ENCODE results near the gene SPATA6L.
"Not testable (repeated sequence)": the region's sequence is repeated elsewhere in the genome, so short reads cannot be mapped to it uniquely, and the experiment has no call there.

Gene SPATA6L

DNA sequence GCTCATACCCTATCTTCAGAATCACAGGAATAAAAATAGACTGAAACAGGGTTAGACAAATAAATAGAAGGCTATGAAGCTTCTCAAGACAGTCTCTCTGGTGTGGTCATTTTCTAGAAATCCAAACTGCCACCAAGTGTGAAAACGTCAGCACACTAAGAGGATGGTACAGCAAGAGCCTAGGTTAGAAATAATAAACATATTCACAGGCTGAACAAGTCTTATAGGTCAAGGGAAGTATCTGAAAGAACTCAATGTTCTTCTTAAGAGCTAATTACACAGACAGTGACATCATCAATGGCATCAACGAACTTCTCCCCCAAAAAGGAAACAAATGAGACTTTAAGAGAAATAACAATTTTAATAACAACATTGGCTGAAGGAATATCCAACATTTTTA, 26.9 kb downstream of the SPATA6L start:
- no peak overlapping the region for H3K4me3 ChIP-seq (ENCODE audit: low read depth, low read length)

DNA sequence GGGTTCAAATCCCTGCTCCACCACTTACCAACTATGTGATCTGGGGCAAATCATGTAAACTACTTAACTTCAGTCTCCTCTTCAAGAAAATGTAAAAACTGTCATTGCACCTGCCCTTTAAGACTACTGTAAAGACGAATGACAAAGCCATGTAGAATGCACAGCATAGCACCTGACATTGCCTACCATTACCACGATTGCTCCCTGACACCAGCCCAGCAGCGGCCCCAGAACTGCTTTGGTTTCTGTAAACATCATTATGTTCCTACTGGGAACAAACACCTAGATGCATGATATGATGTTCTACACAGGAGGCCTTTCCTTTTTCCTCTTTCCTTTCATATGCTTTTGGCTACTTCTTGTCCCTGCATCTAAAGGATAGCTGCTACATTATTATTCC, 27.3 kb downstream of the SPATA6L start:
- no peak overlapping the region for H3K4me3 ChIP-seq (ENCODE audit: low read depth, low read length)

DNA sequence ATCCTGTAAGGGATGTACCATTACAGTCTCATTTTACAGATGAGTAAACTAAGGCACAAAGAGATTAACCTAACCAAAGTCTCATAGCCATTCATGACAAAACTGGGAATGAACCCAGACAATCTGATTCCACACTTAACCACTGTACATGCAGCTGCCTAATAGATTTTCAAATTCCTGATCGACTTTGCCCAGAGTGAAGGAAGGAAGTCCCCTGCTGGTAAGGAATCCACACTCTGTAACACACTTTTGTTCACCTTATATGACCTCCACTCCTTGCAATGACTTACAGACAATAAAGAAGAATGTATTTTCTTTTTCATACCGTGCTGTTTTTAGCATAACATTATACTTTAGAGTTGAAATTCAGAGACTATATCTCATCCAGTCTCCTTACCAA, 35.4 kb downstream of the SPATA6L start:
- no peak overlapping the region for H3K4me3 ChIP-seq (ENCODE audit: low read depth, low read length)

DNA sequence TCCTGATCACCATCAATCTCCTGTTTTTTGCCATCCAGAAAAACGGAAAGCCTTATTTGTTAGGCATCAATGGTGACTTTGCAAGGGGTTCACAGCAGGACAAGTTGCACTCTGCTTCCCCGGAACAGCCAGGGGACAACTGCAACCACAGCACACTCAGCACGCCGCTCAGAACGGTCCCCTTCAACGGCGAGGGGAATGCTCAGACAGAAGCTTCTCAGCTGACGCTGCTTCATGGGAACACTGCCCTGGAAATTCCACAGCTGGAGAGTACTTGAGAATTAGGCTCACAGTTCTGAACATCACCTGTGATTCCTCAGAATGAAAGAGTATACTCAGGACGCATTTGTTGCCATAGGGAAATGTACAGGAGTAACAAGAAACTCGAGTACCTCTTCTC, 44.3 kb downstream of the SPATA6L start:
- no peak overlapping the region for H3K4me3 ChIP-seq (ENCODE audit: low read depth, low read length)

GRCh38 chr9:4620881-4621555, 45.3 kb downstream of the SPATA6L start:
- H3K4me3 ChIP-seq (ENCODE audit: low read depth, low read length) = no peak overlapping the region

DNA sequence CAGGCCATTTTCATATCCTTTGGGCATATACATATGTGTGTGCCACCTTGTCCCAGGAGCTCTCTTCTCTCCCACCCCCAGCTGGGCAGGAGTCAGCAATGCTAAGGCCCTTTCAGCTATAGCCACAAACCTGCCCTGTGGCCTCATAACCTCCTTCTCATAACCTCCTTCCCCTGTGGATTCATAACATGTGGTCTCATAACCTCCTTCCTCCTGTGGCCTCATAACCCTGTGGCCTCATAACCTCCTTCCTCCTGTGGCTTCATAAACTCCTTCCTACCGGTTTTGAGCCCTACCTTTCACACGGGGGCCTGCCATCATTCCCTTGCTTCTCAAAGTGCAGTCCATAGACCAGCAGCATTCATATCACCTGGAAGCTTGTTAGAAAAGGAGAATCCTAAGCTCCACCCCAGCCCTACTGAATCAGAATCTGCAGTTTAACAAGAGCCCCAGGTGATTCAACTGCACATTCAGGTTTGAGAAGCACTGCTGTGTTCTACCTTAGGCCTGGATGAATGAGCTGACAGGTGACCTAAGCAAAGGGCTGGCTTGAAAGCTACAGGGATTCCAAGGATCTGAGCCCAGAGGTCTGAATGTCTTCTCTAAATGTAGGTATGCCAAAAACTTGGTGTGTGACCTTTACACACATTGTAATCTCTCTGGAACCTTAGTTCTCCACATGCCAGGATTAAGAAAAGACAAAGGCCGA, 46.1 kb downstream of the SPATA6L start:
- H3K4me3 ChIP-seq (ENCODE audit: low read depth, low read length) = no peak overlapping the region

DNA sequence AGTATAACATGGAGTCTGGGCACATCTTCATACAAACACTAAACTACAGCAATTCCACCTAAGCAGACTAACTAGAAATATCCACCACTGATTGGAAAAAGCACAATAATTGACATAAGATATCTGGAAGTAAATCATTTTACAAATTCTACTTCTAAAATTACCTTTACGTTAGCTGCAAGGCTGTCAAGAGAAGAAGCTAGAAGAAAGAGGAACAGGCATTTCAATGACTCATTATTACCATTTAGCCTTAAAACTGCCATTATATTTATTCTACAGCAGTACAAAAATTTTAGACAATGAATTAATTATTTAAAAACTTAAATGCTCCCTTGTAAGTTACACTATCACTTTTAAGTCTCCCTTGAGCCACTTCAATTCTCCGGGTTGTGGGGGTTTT, 47.6 kb downstream of the SPATA6L start:
- H3K4me3 ChIP-seq (ENCODE audit: low read depth, low read length) = no peak overlapping the region

- no peak overlapping the region for H3K4me3 ChIP-seq (ENCODE audit: low read depth, low read length)
Measured at GRCh38 chr9:4617752-4618151, 48.5 kb downstream of the SPATA6L start.

DNA sequence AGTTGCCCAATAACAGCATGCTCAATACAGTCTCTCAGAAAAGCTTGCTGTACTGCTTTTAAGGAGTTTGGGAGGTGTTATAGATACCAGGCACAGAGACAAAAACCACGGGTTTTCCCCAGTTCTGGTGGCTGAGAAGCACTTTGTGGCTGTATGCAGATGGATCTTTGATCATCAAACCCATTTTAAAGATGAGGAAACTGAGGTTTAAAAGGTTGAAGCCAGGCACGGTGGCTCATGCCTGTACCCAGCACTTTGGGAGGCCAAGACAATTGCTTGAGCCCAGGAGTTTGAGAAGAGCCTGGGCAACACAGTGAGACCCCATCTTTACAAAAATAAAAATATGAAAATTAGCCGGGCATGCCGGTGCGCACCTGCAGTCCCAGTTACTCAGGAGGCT, 50.5 kb downstream of the SPATA6L start:
- no peak overlapping the region for H3K4me3 ChIP-seq (ENCODE audit: low read depth, low read length)

GRCh38 chr9:4615251-4615650, 51.0 kb downstream of the SPATA6L start:
- H3K4me3 ChIP-seq (ENCODE audit: low read depth, low read length) = no peak overlapping the region

GRCh38 chr9:4614627-4615026, 51.7 kb downstream of the SPATA6L start:
- no peak overlapping the region for H3K4me3 ChIP-seq (ENCODE audit: low read depth, low read length)

DNA sequence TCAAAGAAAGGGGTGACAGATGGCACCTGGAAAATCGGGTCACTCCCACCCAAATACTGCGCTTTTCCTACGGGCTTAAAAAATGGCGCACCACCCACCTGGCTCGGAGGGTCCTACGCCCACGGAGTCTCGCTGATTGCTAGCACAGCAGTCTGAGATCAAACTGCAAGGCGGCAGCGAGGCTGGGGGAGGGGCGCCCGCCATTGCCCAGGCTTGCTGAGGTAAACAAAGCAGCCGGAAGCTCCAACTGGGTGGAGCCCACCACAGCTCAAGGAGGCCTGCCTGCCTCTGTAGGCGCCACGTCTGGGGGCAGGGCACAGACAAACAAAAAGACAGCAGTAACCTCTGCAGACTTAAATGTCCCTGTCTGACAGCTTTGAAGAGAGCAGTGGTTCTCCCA, 60.2 kb downstream of the SPATA6L start:
- not testable (repeated sequence) for H3K4me3 ChIP-seq (ENCODE audit: low read depth, low read length)

GRCh38 chr9:4604678-4605095, 61.6 kb downstream of the SPATA6L start:
- H3K4me3 ChIP-seq (ENCODE audit: low read depth, low read length) = no peak overlapping the region

DNA sequence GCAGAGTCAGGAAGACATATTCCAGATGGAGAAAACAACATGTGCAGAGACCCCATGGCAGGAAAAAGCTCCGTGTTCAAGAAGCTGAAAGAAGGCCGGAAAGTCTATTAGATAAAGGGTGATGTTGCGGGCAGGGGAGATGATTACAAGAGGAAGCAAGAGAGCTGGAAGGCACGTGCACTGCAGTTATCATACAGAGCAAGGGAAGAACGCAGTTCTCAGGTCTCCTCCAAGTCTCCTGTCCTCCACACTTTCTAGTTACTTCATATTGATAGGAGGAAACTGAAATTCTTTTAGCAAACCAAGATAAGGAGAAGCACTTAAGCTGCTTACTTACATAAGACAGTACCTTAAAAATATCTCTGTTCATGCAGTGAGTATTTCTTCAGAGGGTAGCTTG, 62.5 kb downstream of the SPATA6L start:
- H3K4me3 ChIP-seq (ENCODE audit: low read depth, low read length) = no peak overlapping the region

DNA sequence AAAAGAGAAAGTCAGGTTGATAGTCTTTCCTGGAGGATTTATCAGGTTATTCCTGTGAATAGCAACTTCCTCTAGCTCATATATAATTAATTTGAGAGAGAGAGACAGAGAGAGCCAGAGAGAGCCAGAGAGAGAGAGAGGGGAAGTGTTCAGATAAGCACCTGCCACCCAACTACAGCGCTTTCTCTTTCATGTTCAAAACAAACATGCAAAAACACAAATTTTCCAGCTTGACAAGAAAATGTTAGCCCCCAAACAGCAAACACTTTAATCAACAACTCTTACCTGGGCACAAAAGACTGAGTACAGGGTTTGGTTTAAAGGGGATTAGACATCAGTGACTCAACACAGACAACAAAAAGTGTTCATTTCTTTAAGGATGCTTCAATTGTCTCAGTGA, 65.9 kb downstream of the SPATA6L start:
- no peak overlapping the region for H3K4me3 ChIP-seq (ENCODE audit: low read depth, low read length)

DNA sequence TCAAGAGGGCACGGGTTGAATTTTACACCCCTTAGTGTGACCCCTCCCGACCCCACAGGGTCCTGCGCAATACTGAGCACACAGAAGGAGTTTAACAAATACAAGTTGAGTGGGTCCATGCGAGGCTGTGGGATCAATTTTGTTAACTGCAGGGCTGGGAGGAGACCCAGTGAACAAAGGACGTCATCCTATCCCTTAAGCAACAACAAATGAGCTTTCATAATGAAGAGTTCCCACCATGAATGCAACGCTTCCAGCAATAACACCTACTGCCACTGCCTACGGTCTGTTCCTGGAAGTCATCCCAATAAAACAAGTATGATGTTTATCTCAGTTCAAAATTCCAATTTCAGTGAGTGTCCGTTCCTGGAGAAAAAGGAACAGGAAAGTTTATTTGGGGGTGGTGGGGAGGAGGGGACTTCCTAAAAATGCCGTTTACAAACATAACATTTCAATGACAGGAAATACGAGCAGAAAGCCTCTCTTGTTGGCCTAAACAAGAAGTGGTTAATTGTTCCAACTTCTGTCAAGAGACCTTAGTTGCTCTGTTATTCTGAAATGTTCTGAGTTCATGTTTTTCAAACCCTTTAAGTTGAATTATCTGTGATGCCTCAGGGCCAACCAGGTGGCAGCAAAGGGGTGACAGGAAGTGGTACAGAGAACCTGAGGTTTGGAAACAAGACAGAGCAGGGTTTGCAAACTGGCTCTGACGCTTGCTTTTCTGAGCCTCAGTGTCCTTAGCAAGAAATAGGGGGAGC, 69.9 kb downstream of the SPATA6L start:
- H3K4me3 ChIP-seq (ENCODE audit: low read depth, low read length) = no peak overlapping the region

GRCh38 chr9:4594994-4595393, 71.3 kb downstream of the SPATA6L start:
- H3K4me3 ChIP-seq (ENCODE audit: low read depth, low read length) = no peak overlapping the region

DNA sequence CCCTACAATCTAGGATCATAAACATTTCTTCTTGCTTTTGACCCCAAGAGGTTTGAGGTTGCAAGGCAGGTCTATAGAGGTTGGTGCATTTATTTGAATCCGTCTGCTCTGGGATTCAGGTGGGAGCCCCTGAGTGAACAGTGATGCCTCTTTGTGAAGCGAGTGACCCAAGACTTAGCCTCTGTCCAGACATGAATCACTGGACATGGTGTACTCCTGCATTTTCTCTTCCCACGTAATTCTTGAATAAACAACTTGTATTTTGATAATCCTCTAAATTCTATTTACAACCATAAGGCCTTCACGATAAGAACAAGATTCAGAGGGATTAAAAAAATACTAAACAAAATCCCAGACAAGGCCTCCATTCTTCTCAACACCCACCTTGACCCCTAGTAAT, 71.7 kb downstream of the SPATA6L start:
- no peak overlapping the region for H3K4me3 ChIP-seq (ENCODE audit: low read depth, low read length)

DNA sequence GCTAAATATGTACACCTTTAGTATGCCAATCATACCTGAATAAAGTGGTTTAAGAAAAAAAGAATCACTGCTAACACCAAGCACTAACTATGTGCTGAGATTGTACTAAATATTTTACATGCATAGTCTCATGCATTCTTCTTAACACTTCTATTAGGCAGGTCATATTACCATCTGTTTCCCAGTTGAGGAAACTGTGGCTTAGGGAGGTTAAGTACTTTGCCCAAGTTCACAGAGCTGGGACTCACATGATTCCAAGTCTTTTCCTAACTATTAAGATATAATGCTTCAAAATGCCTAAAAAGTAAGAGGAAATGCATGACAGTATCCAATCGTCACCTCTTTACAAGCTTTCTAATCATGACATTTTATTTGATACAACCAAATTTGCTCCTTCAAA, 73.4 kb downstream of the SPATA6L start:
- no peak overlapping the region for H3K4me3 ChIP-seq (ENCODE audit: low read depth, low read length)

DNA sequence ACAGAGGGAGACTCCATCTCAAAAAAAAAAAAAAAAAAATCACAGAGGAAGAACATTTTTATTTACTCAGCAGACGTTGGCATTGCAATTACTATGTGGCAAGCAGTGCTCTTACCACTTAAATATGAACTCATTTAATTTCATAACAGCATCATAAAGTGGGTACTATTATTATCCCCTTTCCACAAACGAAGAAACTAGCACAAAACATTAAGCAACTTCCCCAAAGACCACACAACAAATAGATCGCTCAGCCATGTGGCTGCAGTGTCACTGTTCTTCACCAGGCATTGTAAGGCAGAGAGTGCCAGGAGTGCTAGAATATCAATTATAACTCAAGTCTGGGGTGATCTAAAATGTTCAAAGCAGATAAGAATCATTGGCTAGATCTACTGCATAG, 74.0 kb downstream of the SPATA6L start:
- no peak overlapping the region for H3K4me3 ChIP-seq (ENCODE audit: low read depth, low read length)

- no peak overlapping the region for H3K4me3 ChIP-seq (ENCODE audit: low read depth, low read length)
Measured at GRCh38 chr9:4591123-4591500, 75.2 kb downstream of the SPATA6L start.

Measured in iPS-11a (cell line).